Endothelial cell of umbilical vein (primary cell): ENCODE results near the gene ULK4. TPM values are rescaled to one million over a fixed set of nuclear protein-coding genes. Genes with fewer than 3 reads are reported as not detected.

Experiments
- BruUV-seq: library from RNA; stranded (reverse); fragments of 400-500 nt; replicated peaks from 2 replicates; lab custom pipeline; 2021; lab: Mats Ljungman, UMichigan
- CTCF ChIA-PET: fragments of 300-600, 350-600 bp; sonication (Branson Sonifier 250); formaldehyde crosslinking; loops from one replicate; lab custom pipeline; 2021; ENCODE audit warnings: antibody characterized with exemption, inconsistent platforms; lab: Charles Lee
- POLR2A ChIA-PET: fragments of 300-600, 350-600 bp; sonication (Branson Sonifier 250); formaldehyde crosslinking; loops from one replicate; lab custom pipeline; 2021; ENCODE audit warnings: antibody characterized with exemption, inconsistent platforms; lab: Charles Lee
- DNase-seq: peaks from one replicate; pipeline ENCODE4 v3.0.0-alpha.2; 2011; ENCODE audit warnings: low read depth, low spot score
- FAIRE-seq: peaks from 2 replicates; lab custom pipeline; 2011; peaks lifted over from hg19 to GRCh38; lab: Jason Lieb, UNC
- H2AFZ ChIP-seq: 2 replicates; pipeline ENCODE4 v1.6.0; 2012; ENCODE audit warnings: low read depth, low read length, control low read depth, inconsistent platforms
- H3K27ac ChIP-seq: 2 replicates; pipeline ENCODE4 v1.5.1; 2011; ENCODE audit warnings: low read depth, mild to moderate bottlenecking, control low read depth, low read length, moderate library complexity; ENCODE audit not compliant: insufficient read depth
- H3K27me3 ChIP-seq, 2 experiments: 2 replicates each; pipeline versions ENCODE4 v1.6.0 to v1.6.1; 2011; ENCODE audit warnings: low read length in 2 of 2, mixed read lengths in 1 of 2; ENCODE audit not compliant: control insufficient read depth in 2 of 2, insufficient read depth in 2 of 2
- H3K36me3 ChIP-seq, 2 experiments: 2 replicates in 1 of 2; 3 replicates in 1 of 2; pipeline ENCODE4 v1.5.1; 2011; ENCODE audit warnings: low read length in 2 of 2, mild to moderate bottlenecking in 1 of 2, moderate library complexity in 1 of 2; ENCODE audit not compliant: control insufficient read depth in 2 of 2, insufficient read depth in 2 of 2; ENCODE audit errors: extremely low read depth in 1 of 2
- H3K4me1 ChIP-seq: 3 replicates; pipeline ENCODE4 v1.5.1; 2011; ENCODE audit warnings: mild to moderate bottlenecking, low read length; ENCODE audit not compliant: control insufficient read depth, insufficient read depth; ENCODE audit errors: extremely low read depth
- H3K4me2 ChIP-seq: 2 replicates; pipeline ENCODE4 v1.6.1; 2011; ENCODE audit warnings: low read length, control low read depth, mixed read lengths; ENCODE audit not compliant: insufficient read depth
- H3K4me3 ChIP-seq, 3 experiments: fragments of 200-600 bp in 1 of 3; sonication (generic), shearing (Covaris generic) in 1 of 3; replicated peaks in 1 of 3; 2 replicates each; pipeline ENCODE4 v1.5.1; 2011 to 2016; ENCODE audit warnings: control low read depth in 3 of 3, low read length in 3 of 3, mild to moderate bottlenecking in 2 of 3, inconsistent platforms in 1 of 3, low read depth in 1 of 3, moderate library complexity in 1 of 3; ENCODE audit not compliant: insufficient read depth in 1 of 3
- H3K79me2 ChIP-seq: 2 replicates; pipeline ENCODE4 v1.6.0; 2012; ENCODE audit warnings: low read length, inconsistent platforms; ENCODE audit not compliant: control insufficient read depth, insufficient read depth
- H3K9ac ChIP-seq: replicated peaks from 2 replicates; pipeline ENCODE3; 2011; ENCODE audit warnings: low read length, control low read depth; ENCODE audit not compliant: insufficient read depth; ENCODE audit errors: extremely low read depth
- H3K9me1 ChIP-seq: replicated peaks from 3 replicates; pipeline ENCODE4 v1.6.0; 2011; ENCODE audit warnings: mild to moderate bottlenecking, low read length; ENCODE audit not compliant: control insufficient read depth, insufficient read depth; ENCODE audit errors: extremely low read depth
- H3K9me3 ChIP-seq: replicated peaks from 2 replicates; pipeline ENCODE4 v1.5.1; 2012; ENCODE audit warnings: low read length, inconsistent platforms; ENCODE audit not compliant: control insufficient read depth, insufficient read depth
- H4K20me1 ChIP-seq: replicated peaks from 2 replicates; pipeline ENCODE3; 2011; ENCODE audit warnings: mild to moderate bottlenecking, low read length; ENCODE audit not compliant: control insufficient read depth, insufficient read depth; ENCODE audit errors: extremely low read depth
- FOS ChIP-seq: IDR thresholded peaks from 2 replicates; pipeline ENCODE4 v1.6.1; 2011; ENCODE audit warnings: mild to moderate bottlenecking, low read length, moderate library complexity, borderline replicate concordance; ENCODE audit not compliant: insufficient read depth
- GATA2 ChIP-seq: IDR thresholded peaks from 2 replicates; pipeline ENCODE4 v1.7.0; 2011; ENCODE audit warnings: low read depth, mild to moderate bottlenecking, moderate library complexity, mixed read lengths, low read length; ENCODE audit not compliant: insufficient read length, insufficient read depth
- JUN ChIP-seq: IDR thresholded peaks from 2 replicates; pipeline ENCODE4 v1.6.1; 2011; ENCODE audit warnings: borderline replicate concordance, low read depth; ENCODE audit not compliant: insufficient read length, insufficient read depth
- MYC ChIP-seq: IDR thresholded peaks from one replicate; pipeline ENCODE4 v1.6.1; 2011; ENCODE audit warnings: mild to moderate bottlenecking, low read depth, low read length
- POLR2A ChIP-seq: IDR thresholded peaks from 2 replicates; pipeline ENCODE4 v1.6.1; 2012; ENCODE audit warnings: low read depth, mild to moderate bottlenecking, control low read depth, low read length
- POLR2AphosphoS5 ChIP-seq: IDR thresholded peaks from 2 replicates; pipeline ENCODE4 v1.6.1; 2012; ENCODE audit warnings: low read depth, mild to moderate bottlenecking, control low read depth, low read length, moderate library complexity; ENCODE audit not compliant: insufficient read depth
- dilution Hi-C: fragments of 300-500 bp; cut with MboI; formaldehyde crosslinking; loops from one replicate; pipeline ENCODE4 v1.15.0; 2019; ENCODE audit warnings: low sequenced_read_pairs; ENCODE audit not compliant: extremely low pct_ligation_motif_present
- intact Hi-C: fragments of 100-400 bp; cut with micrococcal nuclease; formaldehyde crosslinking; loops from one replicate; pipeline ENCODE4 v1.10.0; 2022
- polyA plus RNA-seq, 4 experiments: library from polyadenylated mRNA; depleted of rRNA in 3 of 4; stranded (reverse) in 3 of 4; unstranded in 1 of 4; fragments of >200 nt; gene quantifications; 2 replicates each; pipeline versions ENCODE4 v1.2.1 to v1.2.3, GENCODE V29; 2011 to 2012; ENCODE audit warnings: missing spikeins in 1 of 4
- total RNA-seq: library from RNA; stranded (reverse); gene quantifications from 2 replicates; pipeline ENCODE4 v1.2.3, GENCODE V29; 2021
- TF ChIP-seq, protein P1 (sequence below): IDR thresholded peaks from 2 replicates; pipeline ENCODE4 v1.6.1; 2011; ENCODE audit not compliant: insufficient read depth, insufficient read length
- TF ChIP-seq, protein P2 (sequence below), 2 donors: IDR thresholded peaks; 1 replicate in 1 of 2; 2 replicates in 1 of 2; pipeline ENCODE4 v1.5.1; 2011; ENCODE audit warnings: low read length in 2 of 2, mild to moderate bottlenecking in 2 of 2, moderate library complexity in 2 of 2, control low read depth in 1 of 2, inconsistent platforms in 1 of 2, low read depth in 1 of 2; ENCODE audit not compliant: insufficient read depth in 1 of 2; ENCODE audit errors: extremely low read depth in 1 of 2

ULK4 gene
- total and polyA plus RNA-seq, 2 donors (not counting 3 experiments of a cell fraction or from before 2014, with no cell fraction given): 3.3 to 16.0 TPM

DNA sequence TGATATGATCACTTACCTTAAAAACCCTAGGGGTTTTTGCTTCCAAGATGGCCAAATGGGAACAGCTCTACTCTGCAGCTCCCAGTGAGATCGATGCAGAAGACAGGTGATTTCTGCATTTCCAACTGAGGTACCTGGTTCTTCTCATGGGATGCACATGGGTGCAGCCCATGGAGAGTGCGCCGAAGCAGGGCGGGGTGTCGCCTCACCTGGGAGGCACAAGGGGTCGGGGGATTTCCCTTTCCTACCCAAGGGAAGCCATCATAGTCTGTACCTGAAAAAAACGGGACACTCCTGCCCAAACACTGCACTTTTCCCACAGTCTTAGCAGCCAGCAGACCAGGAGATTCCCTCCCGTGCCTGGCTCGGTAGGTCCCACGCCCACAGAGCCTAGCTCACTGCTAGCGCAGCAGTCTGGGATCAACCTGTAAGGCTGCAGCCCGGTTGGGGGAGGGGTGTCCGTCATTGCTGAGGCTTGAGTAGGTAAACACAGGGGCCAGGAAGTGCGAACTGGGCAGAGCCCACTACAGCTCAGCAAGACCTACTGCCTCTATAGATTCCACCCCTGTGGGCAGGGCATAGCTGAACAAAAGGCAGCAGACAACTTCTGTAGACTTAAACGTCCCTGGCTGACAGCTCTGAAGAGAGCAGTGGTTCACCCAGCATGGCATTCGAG lies 684.0 kb downstream of the ULK4 start:
- dilution Hi-C loops: no loop called here
- Histone ChIP-seq H2AFZ (no peak overlapping the region), H3K9me1 (no peaks in the 10 kb centered on the region), H3K9me3 (no peaks in the 10 kb centered on the region), H3K27ac (no peak overlapping the region), H3K4me2 (no peak overlapping the region), H3K4me1 (no peaks in the 10 kb centered on the region), H3K79me2 (no peaks in the 10 kb centered on the region), H4K20me1 (no peaks in the 10 kb centered on the region), H3K27me3 (no peaks in the 10 kb centered on the region), H3K9ac (no peak overlapping the region), H3K36me3 (no peaks in the 10 kb centered on the region), H3K4me3 (no peak overlapping the region)
- intact Hi-C loops: no loop called here
- TF ChIP-seq POLR2A (no peak), JUN (no peak), MYC (no peak), POLR2AphosphoS5 (no peak), GATA2 (no peak), FOS (no peak)
- TF ChIP-seq, protein P1, sequence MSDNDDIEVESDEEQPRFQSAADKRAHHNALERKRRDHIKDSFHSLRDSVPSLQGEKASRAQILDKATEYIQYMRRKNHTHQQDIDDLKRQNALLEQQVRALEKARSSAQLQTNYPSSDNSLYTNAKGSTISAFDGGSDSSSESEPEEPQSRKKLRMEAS: no peak
- TF ChIP-seq, protein P2, sequence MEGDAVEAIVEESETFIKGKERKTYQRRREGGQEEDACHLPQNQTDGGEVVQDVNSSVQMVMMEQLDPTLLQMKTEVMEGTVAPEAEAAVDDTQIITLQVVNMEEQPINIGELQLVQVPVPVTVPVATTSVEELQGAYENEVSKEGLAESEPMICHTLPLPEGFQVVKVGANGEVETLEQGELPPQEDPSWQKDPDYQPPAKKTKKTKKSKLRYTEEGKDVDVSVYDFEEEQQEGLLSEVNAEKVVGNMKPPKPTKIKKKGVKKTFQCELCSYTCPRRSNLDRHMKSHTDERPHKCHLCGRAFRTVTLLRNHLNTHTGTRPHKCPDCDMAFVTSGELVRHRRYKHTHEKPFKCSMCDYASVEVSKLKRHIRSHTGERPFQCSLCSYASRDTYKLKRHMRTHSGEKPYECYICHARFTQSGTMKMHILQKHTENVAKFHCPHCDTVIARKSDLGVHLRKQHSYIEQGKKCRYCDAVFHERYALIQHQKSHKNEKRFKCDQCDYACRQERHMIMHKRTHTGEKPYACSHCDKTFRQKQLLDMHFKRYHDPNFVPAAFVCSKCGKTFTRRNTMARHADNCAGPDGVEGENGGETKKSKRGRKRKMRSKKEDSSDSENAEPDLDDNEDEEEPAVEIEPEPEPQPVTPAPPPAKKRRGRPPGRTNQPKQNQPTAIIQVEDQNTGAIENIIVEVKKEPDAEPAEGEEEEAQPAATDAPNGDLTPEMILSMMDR (IDR thresholded peaks at IDR 0.05; ENCODE audit: extremely low read depth in 1 of 2, insufficient read depth in 1 of 2, low read depth in 1 of 2, low read length in 2 of 2): no peak
- BruUV-seq: no TSS peak
- POLR2A ChIA-PET: no interaction called here
- CTCF ChIA-PET: no interaction called here
- DNase-seq: no peak
- FAIRE-seq: no peak
